Stomach (tissue), 4 donors: ENCODE data around the gene ADGB.

Experiments used
- POLR2A ChIP-seq, 4 donors: fragments of 450-650 bp; IDR thresholded peaks; one replicate each; pipeline ENCODE4 v1.6.1; 2016; ENCODE audit warnings: antibody characterized with exemption in 4 of 4, control low read depth in 2 of 4, mild to moderate bottlenecking in 1 of 4, moderate library complexity in 1 of 4
- POLR2AphosphoS5 ChIP-seq, 3 donors: sonication (generic); formaldehyde crosslinking; IDR thresholded peaks; one replicate each; pipeline ENCODE4 v1.6.1; 2016; ENCODE audit warnings: antibody characterized with exemption in 3 of 3

- TF ChIP-seq POLR2AphosphoS5 (IDR thresholded peaks at IDR 0.05) (no peak), POLR2A (IDR thresholded peaks at IDR 0.05) (no peak)
These were observed 171.6 kb downstream of the ADGB start for GRCh38 chr6:146770275-146770964.
